ENCODE data around the gene C20orf202. TPM values are rescaled to one million over a fixed set of nuclear protein-coding genes. Genes with fewer than 3 reads are reported as not detected.

Gene C20orf202
- polyA plus RNA-seq, 2 of the 4 experiments (the other 2 are of a cell fraction) = 0.12 TPM; not detected in 1

- no peak for FAIRE-seq
These were observed 6.6 kb upstream of the C20orf202 start for GRCh38 chr20:1196634-1197033.

GRCh38 chr20:1197801-1198200, 5.5 kb upstream of the C20orf202 start:
- ATAC-seq (no peak), DNase-seq (ENCODE audit: low read depth in 1 of 2, low spot score in 1 of 2) (no peak), FAIRE-seq (no peak)
- H3K4me2 ChIP-seq = no peak overlapping the region
- CTCF ChIA-PET = no interaction called here
- TF ChIP-seq, protein P1, sequence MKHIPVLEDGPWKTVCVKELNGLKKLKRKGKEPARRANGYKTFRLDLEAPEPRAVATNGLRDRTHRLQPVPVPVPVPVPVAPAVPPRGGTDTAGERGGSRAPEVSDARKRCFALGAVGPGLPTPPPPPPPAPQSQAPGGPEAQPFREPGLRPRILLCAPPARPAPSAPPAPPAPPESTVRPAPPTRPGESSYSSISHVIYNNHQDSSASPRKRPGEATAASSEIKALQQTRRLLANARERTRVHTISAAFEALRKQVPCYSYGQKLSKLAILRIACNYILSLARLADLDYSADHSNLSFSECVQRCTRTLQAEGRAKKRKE (CRISPR knock-in tag; IDR thresholded peaks at IDR 0.05; ENCODE audit: low read depth) = no peak
- TF ChIP-seq POLR2AphosphoS2 (conservative IDR thresholded peaks at IDR 0.05; ENCODE audit: low read length) = no peak
- TF ChIP-seq FOSL2 (IDR thresholded peaks at IDR 0.05) = no peak
- TF ChIP-seq FOSL2 (CRISPR knock-in tag; IDR thresholded peaks at IDR 0.05) = no peak
- no peak for TF ChIP-seq HOXA7 (CRISPR knock-in tag; IDR thresholded peaks at IDR 0.05)
- TF ChIP-seq MAFK (IDR thresholded peaks at IDR 0.05; ENCODE audit: partially characterized antibody) = no peak
- no peak for TF ChIP-seq PBX3 (IDR thresholded peaks at IDR 0.05)
- no peak for TF ChIP-seq FOXS1 (CRISPR knock-in tag; IDR thresholded peaks at IDR 0.05)
- no peak for TF ChIP-seq NFE2L2 (conservative IDR thresholded peaks at IDR 0.05; ENCODE audit: low read length)
- TF ChIP-seq ZFP36 (IDR thresholded peaks at IDR 0.05; ENCODE audit: borderline replicate concordance, partially characterized antibody) = no peak
- peaks cover 5% of the 10 kb centered on the region; the same call in 2 of the 3 replicates for H3K9me3 ChIP-seq
- 67% methylated on average over 7 of the region's 7 CpGs for WGBS (ENCODE audit: missing lambda C conversion rate)
- no peaks in the 10 kb centered on the region for H3K4me1 ChIP-seq
- H3K27ac ChIP-seq = no peak overlapping the region
- no peak overlapping the region for H3K4me3 ChIP-seq
- POLR2A ChIA-PET = no interaction called here

More at GRCh38 chr20:1196634-1197033, 6.6 kb upstream of the C20orf202 start:
- ATAC-seq (no peak), DNase-seq (ENCODE audit: low read depth in 1 of 2, low spot score in 1 of 2) (no peak)
- Histone ChIP-seq H3K4me2 (no peak overlapping the region), H3K4me3 (no peak overlapping the region), H3K27ac (no peak overlapping the region), H3K4me1 (no peaks in the 10 kb centered on the region), H3K9me3 (peaks cover 5% of the 10 kb centered on the region; the same call in 2 of the 3 replicates)
- TF ChIP-seq USF2 (IDR thresholded peaks at IDR 0.05) (no peak), KDM5A (IDR thresholded peaks at IDR 0.05) (no peak), TP53 (CRISPR knock-in tag; IDR thresholded peaks at IDR 0.05) (no peak), SREBF2 (IDR thresholded peaks at IDR 0.05) (no peak), NFE2L2 (conservative IDR thresholded peaks at IDR 0.05; ENCODE audit: low read length) (no peak), FOXS1 (CRISPR knock-in tag; IDR thresholded peaks at IDR 0.05) (no peak), NR3C1 (IDR thresholded peaks at IDR 0.05) (no peak), EHMT2 (IDR thresholded peaks at IDR 0.05; ENCODE audit: low read depth) (no peak)
- CTCF ChIA-PET = interaction anchor here (0.9 to 2.0 kb wide), 5 partner anchors 10 to 381 kb away, joined by 3 to 11 read pairs (median 5); no protein-coding TSS in a partner anchor
- WGBS (ENCODE audit: missing lambda C conversion rate) = 0% methylated on average over 2 of the region's 2 CpGs
- POLR2A ChIA-PET = no interaction called here

GRCh38 chr20:1198751-1199150, 4.5 kb upstream of the C20orf202 start:
- FAIRE-seq (no peak), DNase-seq (ENCODE audit: low read depth in 1 of 2, low spot score in 1 of 2) (no peak), ATAC-seq (peak in 1 of 2 experiments; percentile 29; a peak in 1 of 6 replicates)
- ChIA-PET POLR2A (no interaction called here), CTCF (interaction anchor here (0.6 to 3.2 kb wide), 4 partner anchors 8 to 354 kb away, joined by 3 to 9 read pairs (median 5); no protein-coding TSS in a partner anchor)
- Histone ChIP-seq H3K27ac (no peak overlapping the region), H3K4me2 (no peak overlapping the region), H3K9me3 (peaks cover 5% of the 10 kb centered on the region; the same call in 2 of the 3 replicates), H3K4me1 (no peaks in the 10 kb centered on the region), H3K4me3 (no peak overlapping the region)
- WGBS (ENCODE audit: missing lambda C conversion rate) = 80% methylated on average over 5 of the region's 5 CpGs
- TF ChIP-seq REST (IDR thresholded peaks at IDR 0.05) (no peak), NR3C1 (IDR thresholded peaks at IDR 0.05) (no peak), CBX8 (IDR thresholded peaks at IDR 0.05) (no peak), JUN (IDR thresholded peaks at IDR 0.05) (no peak), KDM5A (IDR thresholded peaks at IDR 0.05) (no peak), ZSCAN20 (CRISPR knock-in tag; IDR thresholded peaks at IDR 0.05) (no peak), SREBF2 (IDR thresholded peaks at IDR 0.05) (no peak), PHF8 (IDR thresholded peaks at IDR 0.05; ENCODE audit: borderline replicate concordance, low read depth) (no peak), HEYL (CRISPR knock-in tag; IDR thresholded peaks at IDR 0.05) (no peak)
- TF ChIP-seq, protein P2, sequence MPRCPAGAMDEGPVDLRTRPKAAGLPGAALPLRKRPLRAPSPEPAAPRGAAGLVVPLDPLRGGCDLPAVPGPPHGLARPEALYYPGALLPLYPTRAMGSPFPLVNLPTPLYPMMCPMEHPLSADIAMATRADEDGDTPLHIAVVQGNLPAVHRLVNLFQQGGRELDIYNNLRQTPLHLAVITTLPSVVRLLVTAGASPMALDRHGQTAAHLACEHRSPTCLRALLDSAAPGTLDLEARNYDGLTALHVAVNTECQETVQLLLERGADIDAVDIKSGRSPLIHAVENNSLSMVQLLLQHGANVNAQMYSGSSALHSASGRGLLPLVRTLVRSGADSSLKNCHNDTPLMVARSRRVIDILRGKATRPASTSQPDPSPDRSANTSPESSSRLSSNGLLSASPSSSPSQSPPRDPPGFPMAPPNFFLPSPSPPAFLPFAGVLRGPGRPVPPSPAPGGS (IDR thresholded peaks at IDR 0.05) = no peak
- TF ChIP-seq, protein P3, sequence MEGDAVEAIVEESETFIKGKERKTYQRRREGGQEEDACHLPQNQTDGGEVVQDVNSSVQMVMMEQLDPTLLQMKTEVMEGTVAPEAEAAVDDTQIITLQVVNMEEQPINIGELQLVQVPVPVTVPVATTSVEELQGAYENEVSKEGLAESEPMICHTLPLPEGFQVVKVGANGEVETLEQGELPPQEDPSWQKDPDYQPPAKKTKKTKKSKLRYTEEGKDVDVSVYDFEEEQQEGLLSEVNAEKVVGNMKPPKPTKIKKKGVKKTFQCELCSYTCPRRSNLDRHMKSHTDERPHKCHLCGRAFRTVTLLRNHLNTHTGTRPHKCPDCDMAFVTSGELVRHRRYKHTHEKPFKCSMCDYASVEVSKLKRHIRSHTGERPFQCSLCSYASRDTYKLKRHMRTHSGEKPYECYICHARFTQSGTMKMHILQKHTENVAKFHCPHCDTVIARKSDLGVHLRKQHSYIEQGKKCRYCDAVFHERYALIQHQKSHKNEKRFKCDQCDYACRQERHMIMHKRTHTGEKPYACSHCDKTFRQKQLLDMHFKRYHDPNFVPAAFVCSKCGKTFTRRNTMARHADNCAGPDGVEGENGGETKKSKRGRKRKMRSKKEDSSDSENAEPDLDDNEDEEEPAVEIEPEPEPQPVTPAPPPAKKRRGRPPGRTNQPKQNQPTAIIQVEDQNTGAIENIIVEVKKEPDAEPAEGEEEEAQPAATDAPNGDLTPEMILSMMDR (IDR thresholded peaks at IDR 0.05) = no peak

Measured in A549 (cell line).